HL-60 (cell line): Measurements from ENCODE around the gene MED1.
A peak's percentile ranks its signal among the peaks of the same experiment; 100 is the strongest.

Experiments used
- DNase-seq, 2 experiments: peaks; one replicate each; pipeline ENCODE4 v3.0.0-alpha.2; 2010 to 2020; ENCODE audit warnings: low read depth in 1 of 2, low spot score in 1 of 2
- H3K27ac ChIP-seq: fragments of 250-450 bp; sonication (Bioruptor Pico); replicated peaks from 2 replicates; pipeline ENCODE4 v1.5.1; 2020; ENCODE audit warnings: mild to moderate bottlenecking, moderate library complexity
- H3K27me3 ChIP-seq: fragments of 250-450 bp; sonication (Bioruptor Pico); 2 replicates; pipeline ENCODE4 v1.5.1; 2021; ENCODE audit warnings: mild to moderate bottlenecking, moderate library complexity; ENCODE audit not compliant: insufficient read depth, poor library complexity, severe bottlenecking
- H3K4me3 ChIP-seq: replicated peaks from 2 replicates; pipeline ENCODE4 v1.5.1; 2011; ENCODE audit warnings: mild to moderate bottlenecking, control low read depth, low read length; ENCODE audit not compliant: insufficient read depth
- CTCF ChIP-seq: IDR thresholded peaks from one replicate; pipeline ENCODE4 v1.5.1; 2011; ENCODE audit warnings: low read length, control low read depth, inconsistent platforms; ENCODE audit not compliant: insufficient read depth
- GABPA ChIP-seq: IDR thresholded peaks from 2 replicates; pipeline ENCODE4 v1.6.1; 2012; ENCODE audit warnings: low read depth
- POLR2AphosphoS5 ChIP-seq: IDR thresholded peaks from 2 replicates; pipeline ENCODE4 v1.6.1; 2012; ENCODE audit warnings: low read depth
- SPI1 ChIP-seq: IDR thresholded peaks from 2 replicates; pipeline ENCODE4 v1.6.1; 2012; ENCODE audit warnings: low read depth, mild to moderate bottlenecking, borderline replicate concordance
- TF ChIP-seq, protein P1 (sequence below): IDR thresholded peaks from 2 replicates; pipeline ENCODE4 v1.6.1; 2012; ENCODE audit warnings: low read depth; ENCODE audit not compliant: insufficient replicate concordance

MED1 gene

DNA sequence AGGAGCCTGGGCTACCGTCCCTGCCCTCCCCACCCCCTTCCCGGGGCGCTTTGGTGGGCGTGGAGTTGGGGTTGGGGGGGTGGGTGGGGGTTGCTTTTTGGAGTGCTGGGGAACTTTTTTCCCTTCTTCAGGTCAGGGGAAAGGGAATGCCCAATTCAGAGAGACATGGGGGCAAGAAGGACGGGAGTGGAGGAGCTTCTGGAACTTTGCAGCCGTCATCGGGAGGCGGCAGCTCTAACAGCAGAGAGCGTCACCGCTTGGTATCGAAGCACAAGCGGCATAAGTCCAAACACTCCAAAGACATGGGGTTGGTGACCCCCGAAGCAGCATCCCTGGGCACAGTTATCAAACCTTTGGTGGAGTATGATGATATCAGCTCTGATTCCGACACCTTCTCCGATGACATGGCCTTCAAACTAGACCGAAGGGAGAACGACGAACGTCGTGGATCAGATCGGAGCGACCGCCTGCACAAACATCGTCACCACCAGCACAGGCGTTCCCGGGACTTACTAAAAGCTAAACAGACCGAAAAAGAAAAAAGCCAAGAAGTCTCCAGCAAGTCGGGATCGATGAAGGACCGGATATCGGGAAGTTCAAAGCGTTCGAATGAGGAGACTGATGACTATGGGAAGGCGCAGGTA, 11.0 kb upstream of the MED1 start:
- H3K27me3 ChIP-seq = no peaks in the 10 kb centered on the region
- peak in 1 of 2 experiments; percentile 9 for DNase-seq
- peak overlapping the region; percentile 99 for H3K27ac ChIP-seq
- no peak for TF ChIP-seq CTCF
- TF ChIP-seq SPI1 = no peak
- TF ChIP-seq POLR2AphosphoS5 = no peak
- TF ChIP-seq GABPA = no peak
- TF ChIP-seq, protein P1, sequence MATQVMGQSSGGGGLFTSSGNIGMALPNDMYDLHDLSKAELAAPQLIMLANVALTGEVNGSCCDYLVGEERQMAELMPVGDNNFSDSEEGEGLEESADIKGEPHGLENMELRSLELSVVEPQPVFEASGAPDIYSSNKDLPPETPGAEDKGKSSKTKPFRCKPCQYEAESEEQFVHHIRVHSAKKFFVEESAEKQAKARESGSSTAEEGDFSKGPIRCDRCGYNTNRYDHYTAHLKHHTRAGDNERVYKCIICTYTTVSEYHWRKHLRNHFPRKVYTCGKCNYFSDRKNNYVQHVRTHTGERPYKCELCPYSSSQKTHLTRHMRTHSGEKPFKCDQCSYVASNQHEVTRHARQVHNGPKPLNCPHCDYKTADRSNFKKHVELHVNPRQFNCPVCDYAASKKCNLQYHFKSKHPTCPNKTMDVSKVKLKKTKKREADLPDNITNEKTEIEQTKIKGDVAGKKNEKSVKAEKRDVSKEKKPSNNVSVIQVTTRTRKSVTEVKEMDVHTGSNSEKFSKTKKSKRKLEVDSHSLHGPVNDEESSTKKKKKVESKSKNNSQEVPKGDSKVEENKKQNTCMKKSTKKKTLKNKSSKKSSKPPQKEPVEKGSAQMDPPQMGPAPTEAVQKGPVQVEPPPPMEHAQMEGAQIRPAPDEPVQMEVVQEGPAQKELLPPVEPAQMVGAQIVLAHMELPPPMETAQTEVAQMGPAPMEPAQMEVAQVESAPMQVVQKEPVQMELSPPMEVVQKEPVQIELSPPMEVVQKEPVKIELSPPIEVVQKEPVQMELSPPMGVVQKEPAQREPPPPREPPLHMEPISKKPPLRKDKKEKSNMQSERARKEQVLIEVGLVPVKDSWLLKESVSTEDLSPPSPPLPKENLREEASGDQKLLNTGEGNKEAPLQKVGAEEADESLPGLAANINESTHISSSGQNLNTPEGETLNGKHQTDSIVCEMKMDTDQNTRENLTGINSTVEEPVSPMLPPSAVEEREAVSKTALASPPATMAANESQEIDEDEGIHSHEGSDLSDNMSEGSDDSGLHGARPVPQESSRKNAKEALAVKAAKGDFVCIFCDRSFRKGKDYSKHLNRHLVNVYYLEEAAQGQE = no peak
- peak overlapping the region; percentile 81 for H3K4me3 ChIP-seq

- no peak for TF ChIP-seq SPI1
- TF ChIP-seq, protein P1 = peak; percentile 71
- no peak for TF ChIP-seq CTCF
- TF ChIP-seq POLR2AphosphoS5 = peak; percentile 96
- TF ChIP-seq GABPA = no peak
- H3K4me3 ChIP-seq = peak within 1 kb of the TSS; percentile 81
These were observed 10.3 kb upstream of the MED1 start, which contains the start of gene CDK12 for GRCh38 chr17:39461113-39461925. Gene CDK12 (plus strand): TSS chr17:39461486. CDS start chr17:39462072, 586 bp downstream.

GRCh38 chr17:39455919-39456318, 4.9 kb upstream of the MED1 start:
- no peak for DNase-seq
- TF ChIP-seq, protein P1 = no peak
- no peak for TF ChIP-seq POLR2AphosphoS5
- TF ChIP-seq CTCF = no peak
- TF ChIP-seq GABPA = no peak
- TF ChIP-seq SPI1 = no peak
- Histone ChIP-seq H3K4me3 (no peak overlapping the region), H3K27ac (no peak overlapping the region), H3K27me3 (no peaks in the 10 kb centered on the region)

More at GRCh38 chr17:39461113-39461925, 10.3 kb upstream of the MED1 start, which contains the start of gene CDK12:
- H3K27ac ChIP-seq = peak within 1 kb of the TSS; percentile 99
- peak; percentile 99 for DNase-seq
- H3K27me3 ChIP-seq = no peaks in the 10 kb centered on the region
